Osteoblast (primary cell): ENCODE data around the gene GRIK3. TPM values are rescaled to one million over a fixed set of nuclear protein-coding genes. Genes with fewer than 3 reads are reported as not detected.

Source experiments
- DNase-seq: peaks from one replicate; pipeline ENCODE4 v3.0.0; 2011; ENCODE audit warnings: low spot score, mixed read lengths; ENCODE audit not compliant: insufficient read length; ENCODE audit errors: missing footprints
- H2AFZ ChIP-seq: 2 replicates; pipeline ENCODE4 v1.6.0; 2011; ENCODE audit warnings: mild to moderate bottlenecking, low read length
- H3K27ac ChIP-seq: 2 replicates; pipeline ENCODE4 v1.5.1; 2011; ENCODE audit warnings: mild to moderate bottlenecking, low read depth, low read length, moderate library complexity
- H3K27me3 ChIP-seq: 2 replicates; pipeline ENCODE4 v1.6.0; 2012; ENCODE audit warnings: mild to moderate bottlenecking, control low read depth, inconsistent platforms, low read length, moderate library complexity; ENCODE audit not compliant: insufficient read depth
- H3K36me3 ChIP-seq: 2 replicates; pipeline ENCODE4 v1.5.1; 2011; ENCODE audit warnings: mild to moderate bottlenecking, low read length, control low read depth, moderate library complexity; ENCODE audit not compliant: insufficient read depth
- H3K4me1 ChIP-seq: 2 replicates; pipeline ENCODE4 v1.5.1; 2011; ENCODE audit warnings: mild to moderate bottlenecking, low read length, control low read depth, moderate library complexity; ENCODE audit not compliant: insufficient read depth
- H3K4me2 ChIP-seq: 2 replicates; pipeline ENCODE4 v1.6.0; 2011; ENCODE audit warnings: mild to moderate bottlenecking, low read length; ENCODE audit not compliant: insufficient read depth
- H3K4me3 ChIP-seq: fragments of 200-600 bp; sonication (generic); 3 replicates; pipeline ENCODE4 v1.5.1; 2012; ENCODE audit warnings: mild to moderate bottlenecking, low read length, inconsistent platforms; ENCODE audit not compliant: insufficient read depth
- H3K79me2 ChIP-seq: 2 replicates; pipeline ENCODE4 v1.6.0; 2012; ENCODE audit warnings: mild to moderate bottlenecking, low read length, control low read depth, inconsistent platforms; ENCODE audit not compliant: insufficient read depth
- H3K9me3 ChIP-seq: 2 replicates; pipeline ENCODE4 v1.5.1; 2011; ENCODE audit warnings: low read depth, low read length, control low read depth
- H4K20me1 ChIP-seq: 2 replicates; pipeline ENCODE4 v1.6.0; 2012; ENCODE audit warnings: mild to moderate bottlenecking, low read length, control low read depth; ENCODE audit not compliant: insufficient read depth
- CTCF ChIP-seq: IDR thresholded peaks from 2 replicates; pipeline ENCODE4 v1.5.1; 2011; ENCODE audit warnings: mild to moderate bottlenecking, low read depth, low read length, moderate library complexity; ENCODE audit errors: extremely low read depth
- total RNA-seq: library from RNA; depleted of rRNA; stranded (reverse); fragments of >200 nt; gene quantifications from 2 replicates; pipeline ENCODE4 v1.2.3, GENCODE V29; 2012

Gene GRIK3
- total RNA-seq, 1 donor = not detected

GRCh38 chr1:36807262-36807661, 227.1 kb downstream of the GRIK3 start:
- Histone ChIP-seq H3K27ac (no peak overlapping the region), H3K27me3 (no peaks in the 10 kb centered on the region), H3K79me2 (no peaks in the 10 kb centered on the region), H3K4me2 (no peak overlapping the region), H4K20me1 (no peaks in the 10 kb centered on the region), H3K4me1 (no peaks in the 10 kb centered on the region), H2AFZ (no peak overlapping the region), H3K36me3 (no peaks in the 10 kb centered on the region), H3K4me3 (no peak overlapping the region), H3K9me3 (no peaks in the 10 kb centered on the region)
- DNase-seq = no peak
- no peak for TF ChIP-seq CTCF

- Histone ChIP-seq H3K27ac (no peak overlapping the region), H3K36me3 (no peaks in the 10 kb centered on the region), H4K20me1 (no peaks in the 10 kb centered on the region), H3K9me3 (no peaks in the 10 kb centered on the region), H3K79me2 (no peaks in the 10 kb centered on the region), H3K4me2 (no peak overlapping the region), H3K4me1 (no peaks in the 10 kb centered on the region), H2AFZ (no peak overlapping the region), H3K4me3 (no peak overlapping the region), H3K27me3 (no peaks in the 10 kb centered on the region)
- no peak for DNase-seq
- no peak for TF ChIP-seq CTCF
Measured at GRCh38 chr1:36805979-36806640, 228.2 kb downstream of the GRIK3 start.

- no peaks in the 10 kb centered on the region for H3K36me3 ChIP-seq
- no peak for DNase-seq
- no peaks in the 10 kb centered on the region for H3K79me2 ChIP-seq
Measured at GRCh38 chr1:36804669-36805314, 229.5 kb downstream of the GRIK3 start.

More at GRCh38 chr1:36804669-36805314, 229.5 kb downstream of the GRIK3 start:
- Histone ChIP-seq H3K27ac (no peak overlapping the region), H3K4me2 (no peak overlapping the region), H2AFZ (no peak overlapping the region), H4K20me1 (no peaks in the 10 kb centered on the region), H3K4me1 (no peaks in the 10 kb centered on the region), H3K27me3 (no peaks in the 10 kb centered on the region), H3K4me3 (no peak overlapping the region), H3K9me3 (no peaks in the 10 kb centered on the region)
- TF ChIP-seq CTCF = no peak
